GM18858 (cell line): Measurements from ENCODE around the gene SLAMF9.
A peak's percentile ranks its signal among the peaks of the same experiment; 100 is the strongest.

Experiments used
- ATAC-seq: cut with Tn5 transposase; IDR thresholded peaks from one replicate; pipeline ENCODE4 v1.9.1; 2021; ENCODE audit not compliant: unreplicated experiment

Gene SLAMF9

DNA sequence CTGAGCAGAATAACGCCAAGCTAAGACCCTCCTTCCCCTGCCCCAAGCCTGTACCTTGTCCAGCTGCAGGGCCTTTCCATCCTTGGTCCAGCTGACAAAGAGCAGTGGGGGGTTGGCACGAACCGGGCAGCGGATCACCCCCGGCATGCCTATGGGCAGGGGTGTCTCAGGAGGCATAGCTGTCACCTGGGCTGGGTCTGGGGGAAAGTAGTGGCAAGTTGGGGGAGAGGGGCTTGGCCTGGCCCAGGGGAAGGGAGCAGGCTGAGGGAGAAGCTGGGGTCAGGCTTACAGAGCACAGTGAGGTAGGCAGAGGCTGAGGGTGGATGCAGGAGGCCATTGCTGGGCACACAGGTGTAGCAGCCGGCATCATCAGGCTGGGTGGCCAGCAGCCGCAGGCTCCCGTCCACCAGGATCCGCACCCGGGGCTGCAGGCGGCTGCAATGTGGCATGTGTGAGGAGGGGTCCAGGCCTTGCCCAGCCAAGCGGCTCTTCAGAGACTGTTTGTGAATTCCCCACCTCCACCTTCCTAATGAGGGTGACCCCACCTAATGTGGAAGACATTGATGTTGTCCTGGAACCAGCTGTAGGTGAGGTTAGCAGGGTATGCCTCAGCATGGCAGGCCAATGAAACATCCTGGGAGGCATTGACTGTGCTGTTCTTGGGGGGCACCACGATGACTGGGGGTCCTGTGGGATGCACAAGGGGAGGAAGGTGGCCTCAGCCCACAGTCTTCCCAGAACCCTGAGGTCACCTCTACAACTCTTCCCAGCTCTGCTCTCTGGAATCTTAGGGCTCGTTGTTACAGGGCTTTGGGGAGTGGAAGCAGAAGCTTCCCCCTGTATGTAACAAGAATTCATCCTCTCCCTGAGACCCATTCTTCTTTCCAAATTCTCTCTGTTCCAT is 19.6 kb downstream of the SLAMF9 start:
- ATAC-seq = no peak

DNA sequence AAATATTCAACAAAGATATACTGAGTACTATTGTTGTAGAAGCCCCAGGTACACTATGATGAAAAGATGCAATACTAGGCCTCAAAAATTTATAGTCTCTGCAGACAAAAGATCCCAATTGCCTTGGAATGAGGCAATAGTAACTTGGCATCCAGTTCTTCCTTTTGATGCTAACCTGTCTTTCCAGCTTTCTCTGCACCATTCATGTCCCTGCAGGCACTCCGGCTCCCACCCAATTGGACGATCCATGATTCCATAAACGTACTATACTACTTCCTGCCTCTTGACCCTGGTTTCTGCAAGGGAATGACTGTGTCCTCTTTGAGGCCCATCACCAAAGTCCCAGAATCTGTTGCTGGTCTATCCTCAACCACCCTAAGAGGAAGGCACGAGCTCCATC is 20.7 kb downstream of the SLAMF9 start:
- ATAC-seq = no peak

DNA sequence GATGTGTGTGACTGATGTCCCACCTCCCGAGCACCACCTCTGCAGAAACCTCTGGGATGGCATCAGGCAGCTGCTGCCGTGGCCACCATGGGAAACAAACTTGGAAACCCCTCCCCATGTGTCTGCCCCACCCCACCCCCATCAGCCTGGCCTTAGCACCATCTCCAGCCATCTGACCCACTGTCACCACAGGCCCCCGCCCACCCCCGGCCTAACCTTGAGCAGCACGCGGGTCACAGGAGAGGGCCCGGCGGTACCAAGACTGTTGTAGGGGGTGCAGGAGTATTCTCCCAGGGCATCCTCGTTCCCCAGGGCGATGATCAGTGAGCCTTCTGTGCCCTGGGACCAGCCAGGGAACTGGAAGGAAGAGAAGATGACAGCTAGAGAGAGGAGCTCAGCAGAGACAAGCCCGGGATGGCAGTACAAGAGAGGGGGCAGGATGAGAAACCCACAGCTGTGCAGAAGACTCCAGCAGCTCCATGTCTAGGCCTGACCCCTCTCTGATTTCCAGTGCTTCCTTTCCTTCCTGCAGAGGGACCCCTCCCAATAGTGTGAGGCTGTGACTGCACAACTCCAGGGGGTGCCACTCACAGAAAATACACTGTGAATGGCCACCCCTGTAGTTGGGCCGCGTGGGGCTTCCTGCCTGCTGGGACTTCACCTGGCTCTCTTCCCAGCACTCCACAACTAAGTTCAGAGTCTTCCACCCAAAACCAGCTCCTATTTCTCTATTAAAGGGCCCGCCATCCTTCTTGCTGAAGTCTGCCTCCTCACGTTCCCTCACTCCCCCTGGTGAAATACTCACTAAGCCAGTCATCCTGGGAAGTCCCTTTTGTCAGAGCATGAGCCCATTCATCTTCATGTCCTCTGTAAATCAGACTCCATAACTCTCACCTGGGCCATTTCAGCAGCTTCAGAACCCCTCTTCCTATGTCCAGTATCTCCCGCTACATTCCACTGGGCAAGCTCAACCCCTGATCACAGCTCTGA is 21.4 kb downstream of the SLAMF9 start:
- ATAC-seq = no peak

DNA sequence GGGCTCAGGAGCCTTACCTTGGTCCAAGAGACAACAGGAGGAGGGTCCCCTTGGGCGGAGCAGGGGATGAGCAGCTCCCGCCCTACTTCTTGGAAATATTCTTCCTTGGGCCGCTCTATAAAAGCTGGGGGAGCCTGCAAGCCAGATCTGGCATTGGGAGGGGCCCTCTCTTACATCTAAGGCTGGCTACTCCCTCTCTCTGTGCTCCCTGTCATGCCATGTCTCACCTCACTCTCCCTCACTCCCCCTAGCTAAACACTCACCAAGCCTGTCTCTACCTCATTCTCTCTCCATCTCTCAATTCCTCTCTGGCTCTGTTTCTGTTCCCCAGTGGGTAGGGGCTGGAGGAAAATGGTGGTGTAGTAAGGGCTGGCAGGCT is 22.3 kb downstream of the SLAMF9 start:
- no peak for ATAC-seq

DNA sequence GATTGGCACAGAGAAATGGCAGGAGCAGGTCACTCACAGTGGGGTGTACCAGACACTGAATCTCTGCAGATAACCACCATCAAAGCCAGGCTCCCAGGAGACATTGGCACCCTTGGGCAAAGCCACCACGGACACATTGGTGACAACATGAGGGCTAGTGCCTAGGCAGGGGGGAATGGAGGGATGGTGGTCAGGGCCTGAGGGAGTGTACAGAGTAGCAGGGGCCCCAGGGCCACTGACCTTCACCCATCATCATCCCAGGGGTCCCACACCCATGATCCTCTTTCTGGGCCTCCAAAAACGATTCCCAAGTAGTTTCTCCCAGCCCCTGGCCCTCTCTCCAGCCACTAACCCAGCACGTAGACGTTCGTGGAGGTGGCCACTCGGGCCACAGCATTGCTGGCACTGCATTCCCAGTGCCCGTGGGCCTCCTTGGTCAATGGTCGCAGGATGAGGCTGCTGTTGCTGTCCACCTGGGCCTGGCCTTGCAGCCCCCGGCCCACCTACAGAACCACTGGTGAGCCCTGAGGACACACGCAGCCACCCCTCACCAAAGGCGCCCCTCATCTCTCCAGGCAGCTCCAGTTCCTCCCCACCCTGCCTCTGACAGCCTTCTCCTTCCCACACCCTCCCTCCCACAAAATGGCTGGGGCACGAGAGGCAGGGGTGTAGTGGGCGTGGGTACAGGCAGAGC is 22.8 kb downstream of the SLAMF9 start:
- ATAC-seq = no peak

DNA sequence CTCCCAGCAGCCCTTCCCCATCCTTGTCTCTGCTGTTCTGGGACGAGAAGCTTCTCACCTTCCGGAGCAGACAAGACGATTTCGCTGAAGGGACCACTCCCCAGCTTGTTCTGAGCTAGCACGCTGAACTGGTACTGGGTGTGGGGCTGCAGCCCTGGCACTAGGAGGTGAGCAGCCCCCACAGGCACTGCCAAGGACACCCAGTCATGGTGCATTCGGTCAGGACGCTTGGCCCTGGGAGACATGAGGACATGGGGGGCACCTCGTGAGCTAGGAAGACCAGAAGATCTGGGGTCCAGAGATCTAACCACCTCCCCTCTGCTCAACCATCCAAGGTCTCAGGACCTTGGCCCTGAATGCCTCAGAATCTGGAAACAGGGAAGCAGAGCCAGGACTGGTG is 23.4 kb downstream of the SLAMF9 start:
- ATAC-seq = no peak

DNA sequence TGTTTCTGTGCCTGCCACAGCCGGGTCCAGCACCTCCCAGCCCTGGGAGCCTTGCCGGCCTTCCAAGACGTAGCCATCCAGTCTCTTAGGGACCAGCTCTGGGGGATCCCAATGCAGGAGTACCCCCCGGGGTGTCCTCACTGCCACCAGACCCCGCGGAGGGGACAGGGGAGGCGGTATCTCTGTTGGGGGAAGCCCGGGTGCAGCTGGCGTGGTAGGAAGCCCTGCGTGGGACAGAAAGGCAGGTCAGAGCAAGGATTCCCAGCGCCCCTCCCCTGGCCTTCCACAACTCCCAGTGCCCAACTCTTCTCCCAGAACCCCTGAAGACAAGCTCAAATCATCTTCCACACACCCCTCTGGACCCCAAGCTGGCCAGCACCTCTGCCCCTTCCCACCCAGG is 23.8 kb downstream of the SLAMF9 start:
- ATAC-seq = no peak

DNA sequence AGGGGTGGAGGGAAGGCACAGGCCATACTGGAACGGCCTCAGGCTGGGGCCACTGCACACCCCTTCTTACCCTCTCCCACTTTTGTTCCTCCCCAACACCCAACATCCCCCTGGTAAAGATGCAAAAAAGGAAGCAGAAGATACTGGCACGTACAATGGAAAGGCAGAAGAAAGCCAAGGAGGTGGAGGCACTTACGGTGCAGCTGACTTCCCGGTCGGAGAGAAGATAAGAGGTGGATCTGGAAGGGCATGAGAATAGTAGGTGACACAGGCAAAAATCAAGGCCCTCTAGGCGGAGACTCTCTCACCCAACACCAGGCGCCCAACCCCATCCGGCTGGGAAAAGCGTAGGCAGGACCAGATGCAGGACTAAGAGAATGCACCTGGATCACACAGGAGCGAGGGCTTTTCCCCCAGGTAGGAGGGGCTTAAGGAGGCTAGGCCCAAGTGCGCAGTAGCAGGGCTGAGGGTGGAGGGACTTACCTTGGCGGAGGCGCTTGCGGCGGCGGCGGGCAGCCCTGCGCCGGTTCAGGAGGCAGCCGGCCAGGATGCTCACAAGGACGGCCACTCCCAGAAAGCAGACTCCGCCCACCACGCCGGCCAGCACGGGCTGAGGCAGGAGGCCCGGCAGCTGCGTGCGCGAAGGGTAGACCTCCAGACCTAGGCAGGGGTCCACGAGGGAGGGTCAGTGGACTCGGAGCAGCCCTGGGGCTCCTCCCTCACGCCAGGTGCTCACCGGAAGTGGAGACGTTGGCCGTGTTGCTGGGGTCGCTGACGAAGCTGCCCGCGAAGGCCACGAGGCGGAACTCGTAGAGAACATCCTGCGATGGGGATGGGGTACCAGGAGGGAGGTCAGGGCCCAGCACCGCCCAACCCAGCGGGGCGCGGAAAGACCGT is 24.6 kb downstream of the SLAMF9 start:
- no peak for ATAC-seq

DNA sequence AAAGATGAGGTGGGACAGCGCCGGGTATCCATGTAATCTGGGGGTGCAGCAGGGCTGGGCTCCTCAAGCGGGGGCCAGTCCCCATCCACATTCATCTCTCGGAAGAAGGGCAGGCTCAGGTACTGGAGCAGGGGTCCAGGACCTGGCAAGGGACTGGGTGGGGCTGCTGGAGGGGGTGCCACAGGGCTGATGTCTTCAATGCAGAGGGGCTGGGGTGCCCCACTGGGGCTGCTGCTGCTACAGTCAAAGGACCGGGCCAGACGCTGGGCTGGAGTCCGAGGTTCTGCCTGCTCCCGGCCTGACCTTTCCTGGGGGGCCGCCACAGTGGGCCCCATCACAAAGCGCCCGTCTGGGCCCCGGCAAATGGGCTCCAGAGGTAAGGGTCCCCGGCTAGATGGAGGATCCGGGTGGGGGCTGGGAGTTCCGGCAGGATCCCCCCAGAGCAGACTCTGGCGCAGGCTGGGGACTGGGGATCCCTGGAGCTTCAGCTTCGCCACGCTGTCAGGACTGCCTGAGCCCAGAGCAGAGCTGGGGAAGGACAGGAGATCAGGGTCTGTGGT is 25.5 kb downstream of the SLAMF9 start:
- ATAC-seq = no peak

DNA sequence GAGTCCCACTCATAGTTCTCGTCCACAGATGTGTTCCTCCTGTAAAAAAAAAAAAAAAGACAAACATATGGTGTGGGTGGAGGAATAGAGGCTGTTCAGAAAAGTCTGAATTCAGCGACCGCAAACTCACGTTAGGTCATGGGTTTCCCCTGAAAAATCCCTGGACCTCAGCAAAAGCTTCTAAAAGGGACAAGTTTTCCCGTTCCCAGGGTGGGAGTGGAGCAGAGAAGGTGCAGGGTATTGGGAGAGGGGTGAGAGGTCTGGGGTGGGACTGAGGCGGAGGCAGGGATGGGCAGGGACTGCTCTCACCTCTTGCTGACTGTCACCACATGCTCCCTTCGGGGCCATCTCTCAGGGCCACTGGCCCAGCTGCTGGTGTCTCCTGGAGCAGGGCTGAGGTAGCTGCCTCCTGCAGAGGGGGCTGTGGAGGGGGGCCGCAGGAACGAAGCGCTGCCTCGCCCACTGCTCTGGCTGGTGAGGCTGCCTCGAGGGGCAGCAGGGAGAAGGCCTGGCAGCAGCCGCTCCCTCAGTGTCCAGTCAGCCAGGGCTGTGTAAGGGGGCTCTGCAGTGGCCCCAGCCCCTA is 26.1 kb downstream of the SLAMF9 start:
- no peak for ATAC-seq

DNA sequence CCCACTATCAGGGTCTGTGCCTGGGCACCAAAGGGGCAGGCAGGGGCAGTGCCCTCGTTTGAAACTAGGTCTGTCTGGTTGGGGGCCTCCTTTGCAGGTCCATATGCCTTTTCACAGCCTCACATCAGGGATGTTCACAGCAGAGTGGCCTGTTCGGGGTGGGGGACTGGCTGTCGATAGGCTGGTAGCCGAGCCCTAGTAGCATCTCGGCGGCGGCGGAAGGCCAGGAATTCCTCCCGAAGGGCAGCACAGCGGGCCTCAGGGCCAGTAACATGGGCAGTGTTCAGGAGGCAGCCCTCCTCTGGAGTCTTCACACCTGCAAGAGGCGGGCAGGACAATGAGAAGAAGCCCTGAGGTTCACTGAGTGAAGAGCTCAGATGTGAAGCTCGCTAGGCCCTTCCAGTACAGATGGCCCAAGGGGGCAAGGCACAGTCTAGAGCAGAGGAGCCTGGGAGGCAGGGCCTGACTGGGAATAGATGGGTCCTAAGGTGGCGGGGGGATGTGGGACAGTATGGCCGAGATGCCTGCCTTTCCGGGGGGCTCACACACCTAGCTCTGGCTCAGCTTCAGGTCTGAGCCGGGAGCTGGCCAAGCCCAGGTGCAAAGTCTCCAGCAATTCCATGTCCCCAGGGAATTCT is 26.7 kb downstream of the SLAMF9 start:
- ATAC-seq = no peak

DNA sequence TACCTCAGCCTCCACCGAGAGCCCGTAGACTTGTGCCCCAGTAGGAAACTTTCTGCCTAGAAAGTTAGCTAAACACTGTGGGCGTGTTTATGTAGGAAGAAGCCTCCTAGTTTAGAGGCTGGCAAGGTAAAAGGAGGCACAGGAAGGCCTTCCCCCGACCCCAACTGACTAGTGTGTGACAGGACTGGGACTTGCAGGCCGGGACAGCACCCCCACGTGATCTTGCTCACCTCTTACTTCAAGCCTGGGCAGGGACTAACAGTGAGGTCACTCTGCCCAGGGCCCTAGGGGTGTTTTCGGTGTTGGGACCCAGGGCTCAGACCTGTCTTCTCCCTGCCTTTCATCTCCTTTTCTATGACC is 28.3 kb downstream of the SLAMF9 start:
- peak; percentile 1 for ATAC-seq

DNA sequence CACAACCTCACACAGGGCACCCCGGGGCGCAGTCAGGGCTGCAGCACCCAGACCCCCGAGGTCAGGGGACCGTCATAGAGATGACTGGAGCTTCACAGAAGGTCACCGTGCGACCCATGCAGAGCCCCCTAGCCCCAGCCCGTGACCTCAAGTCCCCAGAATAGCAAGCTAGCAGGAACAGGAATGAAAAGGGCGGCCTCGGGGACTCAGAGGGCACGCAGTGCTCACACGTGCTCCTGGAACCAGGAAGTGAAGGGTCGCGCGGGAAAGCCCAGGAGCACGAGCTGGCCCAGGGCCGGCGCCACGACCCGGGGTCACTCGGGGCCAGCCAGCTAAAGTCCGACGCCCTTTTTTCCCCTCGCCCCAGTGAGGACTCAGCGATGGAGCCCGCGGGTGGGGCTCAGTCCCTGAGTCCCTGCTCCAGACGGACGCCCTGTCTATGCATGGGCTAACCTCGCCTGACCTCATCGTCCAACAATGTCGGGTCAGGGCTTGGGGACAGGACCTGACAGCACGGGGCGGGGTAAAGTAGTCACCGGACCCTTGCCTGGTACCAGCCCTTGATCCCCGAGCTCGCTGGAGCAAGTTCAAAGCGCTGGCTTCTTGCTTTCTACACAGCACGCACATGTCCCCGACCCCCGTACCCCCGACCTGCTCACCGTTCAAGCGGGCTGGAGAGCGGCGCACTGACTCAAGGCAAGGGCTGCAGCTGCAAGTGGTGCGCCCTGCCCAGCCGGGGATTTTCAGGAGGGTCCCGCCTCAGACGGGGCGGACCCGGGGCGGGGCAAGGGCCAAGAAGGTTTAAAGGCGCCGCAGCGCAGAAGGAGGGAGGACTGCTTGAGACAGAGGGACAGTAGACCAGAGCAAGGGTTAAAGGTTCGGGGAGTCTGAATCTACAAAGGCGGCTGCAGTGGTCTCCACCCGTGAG is 29.0 kb downstream of the SLAMF9 start, which contains the start of gene TAGLN2:
TSS of gene TAGLN2 (minus strand) at position 717 of the 928 bp plus-strand sequence. CDS start 4,998 bp downstream, outside the sequence.
- ATAC-seq = peak; percentile 57

DNA sequence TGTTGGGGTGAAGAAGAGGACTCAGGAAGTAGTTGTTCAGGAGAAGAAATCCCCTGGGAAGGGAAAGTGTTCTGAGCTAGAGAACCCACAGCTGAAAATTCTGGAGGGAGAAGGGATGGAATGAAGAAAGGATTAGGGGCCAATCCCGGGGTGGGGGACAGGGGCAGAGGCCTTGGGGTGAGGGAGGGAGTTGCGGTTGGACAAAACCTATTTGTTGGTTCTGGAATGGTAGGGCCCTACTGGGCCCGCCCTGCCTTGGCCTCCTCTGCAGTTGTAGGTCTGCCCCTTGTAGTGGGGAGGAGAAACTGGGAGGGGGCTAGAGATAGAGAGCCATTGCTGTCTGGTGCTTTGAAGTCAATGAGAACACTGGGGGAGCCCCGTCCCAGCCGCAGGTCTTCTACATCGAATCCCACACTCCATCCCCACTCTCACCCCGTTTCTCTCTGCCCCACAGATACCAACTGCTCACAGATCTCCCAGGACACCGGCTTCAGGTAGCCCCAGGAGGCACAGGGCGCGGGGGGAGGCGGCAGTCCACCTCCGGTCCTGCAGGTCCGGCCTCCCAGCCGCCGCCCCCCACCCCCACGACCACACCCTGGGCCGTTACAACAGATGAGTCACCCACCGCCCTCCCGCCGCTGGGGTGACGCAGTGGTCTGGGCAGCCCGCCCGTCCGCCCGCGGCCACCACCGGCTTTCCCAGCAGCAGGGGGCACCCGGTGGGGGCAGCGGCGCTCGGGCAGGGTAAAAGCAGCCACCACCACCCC is 29.8 kb downstream of the SLAMF9 start:
- no peak for ATAC-seq

DNA sequence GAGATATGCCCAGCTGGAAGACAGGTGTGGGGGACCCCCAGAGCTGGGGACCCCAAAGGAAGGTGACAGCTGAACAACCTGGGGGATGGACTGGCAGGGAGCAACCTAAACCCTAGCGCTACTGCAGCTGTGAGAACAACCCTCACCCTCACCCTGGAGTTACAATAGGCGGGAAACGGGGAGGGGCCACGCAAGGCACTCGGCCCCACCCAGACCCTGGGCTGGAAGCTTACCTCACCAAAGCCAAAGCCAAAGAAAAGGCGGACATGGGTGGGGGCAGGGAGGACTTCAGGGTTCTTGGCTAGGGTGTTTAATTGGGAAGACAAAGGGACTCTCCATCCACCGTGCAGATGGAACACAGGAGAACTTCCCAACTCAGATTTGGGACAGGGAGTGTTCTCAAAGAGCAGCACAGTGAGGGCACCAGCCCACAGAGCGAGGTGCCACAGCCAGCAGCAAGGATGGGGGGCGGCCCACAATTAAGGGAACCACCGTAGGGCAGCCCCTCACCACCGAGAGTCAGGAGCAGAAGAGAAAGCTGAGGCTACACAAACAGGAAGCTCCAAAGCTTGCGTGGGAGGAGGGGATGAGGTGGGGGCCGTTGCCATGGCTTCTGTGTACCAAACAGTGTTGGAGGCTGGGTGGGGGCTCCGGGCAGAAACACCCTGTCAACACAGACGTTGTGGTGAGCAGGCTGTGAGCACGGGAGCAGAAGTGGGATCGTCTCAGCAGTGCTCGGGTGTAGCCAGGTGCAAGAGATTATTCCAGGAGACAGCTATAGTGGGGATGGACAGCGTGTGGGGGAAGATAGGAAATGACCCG is 30.6 kb downstream of the SLAMF9 start:
- peak; percentile 18 for ATAC-seq

DNA sequence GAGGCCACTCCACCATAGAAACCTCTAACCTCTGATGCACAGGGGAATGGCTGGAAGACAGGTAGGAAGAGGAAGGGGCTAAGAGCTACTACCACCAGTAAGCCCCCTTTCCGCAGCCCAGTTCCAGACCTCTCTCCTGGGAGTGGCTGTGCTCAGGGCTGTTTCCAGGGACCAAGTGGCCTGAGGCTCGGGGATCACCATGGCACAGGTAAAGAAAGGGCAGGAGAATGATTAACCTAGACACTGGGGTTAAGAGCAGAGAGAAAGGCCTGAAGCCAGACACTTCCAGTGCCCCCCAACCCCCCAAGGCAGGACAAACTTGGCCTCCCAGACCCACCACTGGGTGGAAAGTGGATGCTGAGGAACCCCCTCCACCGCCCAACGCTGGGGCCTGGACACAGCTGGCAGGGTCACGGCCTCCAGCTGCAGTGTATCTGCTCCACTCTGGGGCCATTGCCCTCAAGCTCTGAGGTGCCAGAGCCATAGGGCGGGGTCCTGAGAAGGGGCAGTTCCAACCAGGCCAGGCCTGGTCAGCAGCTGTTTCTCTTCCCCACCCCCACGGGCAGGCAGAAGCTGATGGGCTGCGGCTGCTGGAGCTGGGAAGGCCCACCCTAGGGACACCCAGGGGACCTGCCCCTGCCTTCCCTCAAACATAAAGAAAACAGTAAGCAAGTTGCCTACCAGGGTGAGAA is 31.4 kb downstream of the SLAMF9 start:
- no peak for ATAC-seq
